WTC11 (cell line): Measurements from ENCODE around the gene PAPSS1. TPM values are rescaled to one million over a fixed set of nuclear protein-coding genes. Genes with fewer than 3 reads are reported as not detected.

Source experiments
- ATAC-seq: fragments of 200-7000 bp; cut with Tn5 transposase; 2 replicates; pipeline ENCODE4 v1.10.0; 2021; ENCODE audit warnings: mild to moderate bottlenecking, moderate library complexity
- CTCF ChIA-PET: fragments of 300-600 bp; sonication (Branson Sonifier 250); formaldehyde crosslinking; loops from one replicate; lab custom pipeline; 2021; ENCODE audit warnings: antibody characterized with exemption; lab: Charles Lee
- POLR2A ChIA-PET: fragments of 350-600 bp; sonication (Branson Sonifier 250); formaldehyde crosslinking; loops from one replicate; lab custom pipeline; 2021; ENCODE audit warnings: antibody characterized with exemption; lab: Charles Lee
- DNase-seq: peaks from one replicate; pipeline ENCODE4 v3.0.0; 2021; ENCODE audit warnings: low spot score
- H3K27ac Mint-ChIP-seq: 2 replicates; pipeline ENCODE4 v1.8.0; 2021; ENCODE audit warnings: mixed read lengths
- H3K27me3 Mint-ChIP-seq: 2 replicates; pipeline ENCODE4 v1.8.0; 2021; ENCODE audit warnings: low read depth, mild to moderate bottlenecking, moderate library complexity, mixed read lengths
- H3K36me3 Mint-ChIP-seq: 2 replicates; pipeline ENCODE4 v1.8.0; 2021; ENCODE audit warnings: mixed read lengths
- H3K4me1 Mint-ChIP-seq: 2 replicates; pipeline ENCODE4 v1.8.0; 2022; ENCODE audit warnings: mixed read lengths
- H3K4me3 Mint-ChIP-seq: 2 replicates; pipeline ENCODE4 v1.8.0; 2021; ENCODE audit warnings: mild to moderate bottlenecking, moderate library complexity, mixed read lengths
- H3K9me3 Mint-ChIP-seq: 2 replicates; pipeline ENCODE4 v1.8.0; 2021; ENCODE audit warnings: mixed read lengths
- ARID4B ChIP-seq: sonication (generic); formaldehyde crosslinking; IDR thresholded peaks from 2 replicates; pipeline ENCODE4 v1.8.0; 2023; ENCODE audit warnings: missing genetic modification reagents, mild to moderate bottlenecking, borderline replicate concordance
- CBFB ChIP-seq: sonication (generic); formaldehyde crosslinking; IDR thresholded peaks from 2 replicates; pipeline ENCODE4 v1.8.1; 2022; ENCODE audit warnings: mild to moderate bottlenecking, low read depth, missing genetic modification reagents
- CDX4 ChIP-seq: fragments of 250-450 bp; sonication (Bioruptor Pico); IDR thresholded peaks from 2 replicates; pipeline ENCODE4 v1.9.0; 2021; ENCODE audit warnings: moderate library complexity, mild to moderate bottlenecking, inconsistent platforms, borderline replicate concordance
- CREB1 ChIP-seq: sonication (generic); formaldehyde crosslinking; IDR thresholded peaks from 2 replicates; pipeline ENCODE4 v1.8.0; 2023; ENCODE audit warnings: mild to moderate bottlenecking, missing genetic modification reagents
- E2F5 ChIP-seq: sonication (generic); formaldehyde crosslinking; IDR thresholded peaks from 2 replicates; pipeline ENCODE4 v1.8.1; 2022; ENCODE audit warnings: mild to moderate bottlenecking, moderate library complexity, missing genetic modification reagents
- FOXP1 ChIP-seq: sonication (generic); formaldehyde crosslinking; IDR thresholded peaks from 2 replicates; pipeline ENCODE4 v1.8.0; 2022; ENCODE audit warnings: missing genetic modification reagents, mild to moderate bottlenecking, moderate library complexity, borderline replicate concordance
- GRHL2 ChIP-seq: fragments of 250-450 bp; sonication (Bioruptor Pico); IDR thresholded peaks from 2 replicates; pipeline ENCODE4 v1.8.0; 2022; ENCODE audit warnings: mild to moderate bottlenecking, moderate library complexity; ENCODE audit not compliant: insufficient replicate concordance, severe bottlenecking
- JAZF1 ChIP-seq: fragments of 250-450 bp; sonication (Bioruptor Pico); IDR thresholded peaks from 2 replicates; pipeline ENCODE4 v1.9.0; 2021; ENCODE audit warnings: moderate library complexity, mild to moderate bottlenecking, inconsistent platforms
- MAX ChIP-seq: sonication (generic); formaldehyde crosslinking; IDR thresholded peaks from 2 replicates; pipeline ENCODE4 v1.8.0; 2022; ENCODE audit warnings: mild to moderate bottlenecking, missing genetic modification reagents
- MLX ChIP-seq: sonication (generic); formaldehyde crosslinking; IDR thresholded peaks from 2 replicates; pipeline ENCODE4 v1.8.1; 2023; ENCODE audit warnings: mild to moderate bottlenecking, missing genetic modification reagents, moderate library complexity
- MYBL2 ChIP-seq: sonication (generic); formaldehyde crosslinking; IDR thresholded peaks from 2 replicates; pipeline ENCODE4 v1.8.1; 2023; ENCODE audit warnings: mild to moderate bottlenecking, moderate library complexity, missing genetic modification reagents
- NFATC4 ChIP-seq: fragments of 250-450 bp; sonication (Bioruptor Pico); IDR thresholded peaks from 2 replicates; pipeline ENCODE4 v1.9.0; 2021; ENCODE audit warnings: mild to moderate bottlenecking
- NR1H2 ChIP-seq: sonication (generic); formaldehyde crosslinking; IDR thresholded peaks from 2 replicates; pipeline ENCODE4 v1.9.0; 2021; ENCODE audit warnings: mild to moderate bottlenecking, moderate library complexity, missing genetic modification reagents
- NR2C2 ChIP-seq: sonication (generic); formaldehyde crosslinking; IDR thresholded peaks from 2 replicates; pipeline ENCODE4 v1.8.0; 2022; ENCODE audit warnings: mild to moderate bottlenecking, missing genetic modification reagents
- PREB ChIP-seq: sonication (generic); formaldehyde crosslinking; IDR thresholded peaks from 2 replicates; pipeline ENCODE4 v1.8.1; 2022; ENCODE audit warnings: mild to moderate bottlenecking, missing genetic modification reagents, moderate library complexity, borderline replicate concordance
- SOX15 ChIP-seq: fragments of 250-450 bp; sonication (Bioruptor Pico); IDR thresholded peaks from 2 replicates; pipeline ENCODE4 v1.9.0; 2021; ENCODE audit warnings: mild to moderate bottlenecking
- TEAD4 ChIP-seq: sonication (generic); formaldehyde crosslinking; IDR thresholded peaks from 2 replicates; pipeline ENCODE4 v1.8.0; 2022; ENCODE audit warnings: mild to moderate bottlenecking, missing genetic modification reagents
- TP53 ChIP-seq: sonication (generic); formaldehyde crosslinking; IDR thresholded peaks from 2 replicates; pipeline ENCODE4 v1.8.1; 2023; ENCODE audit warnings: mild to moderate bottlenecking, missing genetic modification reagents
- ZBTB21 ChIP-seq: sonication (generic); formaldehyde crosslinking; IDR thresholded peaks from 2 replicates; pipeline ENCODE4 v1.8.1; 2023; ENCODE audit warnings: mild to moderate bottlenecking, missing genetic modification reagents, borderline replicate concordance
- ZMAT4 ChIP-seq: fragments of 250-450 bp; sonication (Bioruptor Pico); IDR thresholded peaks from 2 replicates; pipeline ENCODE4 v1.9.0; 2021; ENCODE audit warnings: mild to moderate bottlenecking
- ZNF263 ChIP-seq: sonication (generic); formaldehyde crosslinking; IDR thresholded peaks from 2 replicates; pipeline ENCODE4 v1.8.1; 2022; ENCODE audit warnings: low read depth, mild to moderate bottlenecking, moderate library complexity, missing genetic modification reagents
- ZNF416 ChIP-seq: fragments of 250-450 bp; sonication (Bioruptor Pico); IDR thresholded peaks from 2 replicates; pipeline ENCODE4 v1.9.0; 2021; ENCODE audit warnings: mild to moderate bottlenecking, inconsistent platforms
- ZNF423 ChIP-seq: fragments of 250-450 bp; sonication (Bioruptor Pico); IDR thresholded peaks from 2 replicates; pipeline ENCODE4 v2.1.2; 2022; ENCODE audit warnings: mild to moderate bottlenecking, moderate library complexity
- total RNA-seq: library from RNA; stranded (reverse); gene quantifications from 3 replicates; pipeline ENCODE4 v1.2.3, GENCODE V29; 2021

Gene PAPSS1
- total RNA-seq, 1 experiment from 2014 or later: 62.9 TPM

- no peak for TF ChIP-seq TP53 (CRISPR knock-in tag)
- no peak for TF ChIP-seq NFATC4
- no peak for TF ChIP-seq CREB1
- no peak for TF ChIP-seq PREB (CRISPR knock-in tag)
- no peak for TF ChIP-seq JAZF1 (CRISPR knock-in tag)
- TF ChIP-seq FOXP1: no peak
- TF ChIP-seq ZBTB21 (CRISPR knock-in tag): no peak
- TF ChIP-seq NR1H2 (CRISPR knock-in tag): no peak
- no peak for TF ChIP-seq MYBL2 (CRISPR knock-in tag)
- TF ChIP-seq SOX15 (CRISPR knock-in tag): no peak
Observed at GRCh38 chr4:107629318-107629717, 90.7 kb downstream of the PAPSS1 start (continued).

GRCh38 chr4:107625391-107625902, 94.6 kb downstream of the PAPSS1 start:
- ATAC-seq (no peak), DNase-seq (no peak)
- ChIA-PET POLR2A (no interaction called here), CTCF (no interaction called here)
- Mint-ChIP-seq H3K27ac (no peak overlapping the region), H3K27me3 (no peaks in the 10 kb centered on the region), H3K4me1 (no peaks in the 10 kb centered on the region), H3K9me3 (peaks cover 22% of the 10 kb centered on the region), H3K4me3 (no peak overlapping the region), H3K36me3 (peaks cover 22% of the 10 kb centered on the region)
- no peak for TF ChIP-seq NR2C2 (CRISPR knock-in tag)

GRCh38 chr4:107624024-107624423, 96.0 kb downstream of the PAPSS1 start:
- no peak for DNase-seq
- peaks cover 22% of the 10 kb centered on the region for H3K9me3 Mint-ChIP-seq
- no peak overlapping the region for H3K27ac Mint-ChIP-seq
- H3K4me1 Mint-ChIP-seq: no peaks in the 10 kb centered on the region
- no peak for TF ChIP-seq ZMAT4 (CRISPR knock-in tag)
- TF ChIP-seq ZNF416 (CRISPR knock-in tag): no peak
- no peak for TF ChIP-seq MAX (CRISPR knock-in tag)
- no peak for TF ChIP-seq CBFB (CRISPR knock-in tag)
- no peak overlapping the region for H3K4me3 Mint-ChIP-seq
- ChIA-PET POLR2A (no interaction called here), CTCF (no interaction called here)
- H3K27me3 Mint-ChIP-seq: no peaks in the 10 kb centered on the region
- no peak for ATAC-seq
- H3K36me3 Mint-ChIP-seq: peaks cover 18% of the 10 kb centered on the region

GRCh38 chr4:107622006-107622405, 98.0 kb downstream of the PAPSS1 start:
- ChIA-PET CTCF (no interaction called here), POLR2A (interaction anchor here (0.6 kb wide), 1 partner anchor 833 kb away, joined by 6 read pairs; no protein-coding TSS in a partner anchor)
- ATAC-seq: no peak
- Mint-ChIP-seq H3K9me3 (peaks cover 22% of the 10 kb centered on the region), H3K36me3 (peaks cover 18% of the 10 kb centered on the region), H3K27ac (no peak overlapping the region), H3K27me3 (no peaks in the 10 kb centered on the region), H3K4me1 (no peaks in the 10 kb centered on the region), H3K4me3 (no peak overlapping the region)
- no peak for DNase-seq
- no peak for TF ChIP-seq CDX4 (CRISPR knock-in tag)
- TF ChIP-seq ZNF263 (CRISPR knock-in tag): no peak
- TF ChIP-seq GRHL2 (CRISPR knock-in tag): no peak
- TF ChIP-seq MLX: no peak
- TF ChIP-seq E2F5 (CRISPR knock-in tag): no peak
- TF ChIP-seq SOX15 (CRISPR knock-in tag): no peak
- TF ChIP-seq ZNF423 (CRISPR knock-in tag): no peak
- TF ChIP-seq TEAD4 (CRISPR knock-in tag): no peak
- no peak for TF ChIP-seq MAX (CRISPR knock-in tag)
- TF ChIP-seq ARID4B (CRISPR knock-in tag): no peak
- TF ChIP-seq ZNF416 (CRISPR knock-in tag): no peak
